GM23248 (cell line): ENCODE results near the gene COL18A1.

Source experiments
- EZH2 ChIP-seq: fragments of 200-600 bp; sonication (generic); IDR thresholded peaks from 2 replicates; pipeline ENCODE4 v1.6.1; 2018; ENCODE audit warnings: antibody characterized with exemption, mild to moderate bottlenecking; ENCODE audit not compliant: insufficient read depth, poor library complexity, severe bottlenecking
- EZH2phosphoT487 ChIP-seq: fragments of 200-600 bp; sonication (generic); IDR thresholded peaks from 2 replicates; pipeline ENCODE4 v1.6.1; 2018; ENCODE audit warnings: antibody characterized with exemption, moderate library complexity, mild to moderate bottlenecking, low read depth; ENCODE audit not compliant: insufficient read depth

- TF ChIP-seq EZH2 (no peak), EZH2phosphoT487 (no peak)
Observed at GRCh38 chr21:45427331-45428271, 22.6 kb downstream of the COL18A1 start.
